ENCODE measurements around the gene HSPA2. TPM values are rescaled to one million over a fixed set of nuclear protein-coding genes. Genes with fewer than 3 reads are reported as not detected.

The HSPA2 gene
- total and polyA plus RNA-seq, 8 donors = under 0.01 to 29.3 (median 15.4) TPM

GRCh38 chr14:64549016-64549415 is 8.5 kb downstream of the HSPA2 start:
- H3K4me3 ChIP-seq = no peak overlapping the region
- WGBS, 5 donors = 85 to 95% (median 89%) methylated on average over 1 of the region's 1 CpG
- peak overlapping the region in 3 of 5 donors; percentile 70 to 84 (median 79) for H3K27ac ChIP-seq
- H3K27me3 ChIP-seq = peaks cover 0 to 8% (median 8%) of the 10 kb centered on the region in 3 donors
- H3K36me3 ChIP-seq = no peaks in the 10 kb centered on the region
- DNase-seq = no peak
- H3K4me1 ChIP-seq = peaks cover 0 to 36% (median 14%) of the 10 kb centered on the region in 4 donors
- no peaks in the 10 kb centered on the region for H3K9me3 ChIP-seq
- TF ChIP-seq POLR2A (IDR thresholded peaks at IDR 0.05) (no peak), POLR2AphosphoS5 (IDR thresholded peaks at IDR 0.05) (no peak), EP300 (IDR thresholded peaks at IDR 0.05) (no peak)
- TF ChIP-seq, protein P1, sequence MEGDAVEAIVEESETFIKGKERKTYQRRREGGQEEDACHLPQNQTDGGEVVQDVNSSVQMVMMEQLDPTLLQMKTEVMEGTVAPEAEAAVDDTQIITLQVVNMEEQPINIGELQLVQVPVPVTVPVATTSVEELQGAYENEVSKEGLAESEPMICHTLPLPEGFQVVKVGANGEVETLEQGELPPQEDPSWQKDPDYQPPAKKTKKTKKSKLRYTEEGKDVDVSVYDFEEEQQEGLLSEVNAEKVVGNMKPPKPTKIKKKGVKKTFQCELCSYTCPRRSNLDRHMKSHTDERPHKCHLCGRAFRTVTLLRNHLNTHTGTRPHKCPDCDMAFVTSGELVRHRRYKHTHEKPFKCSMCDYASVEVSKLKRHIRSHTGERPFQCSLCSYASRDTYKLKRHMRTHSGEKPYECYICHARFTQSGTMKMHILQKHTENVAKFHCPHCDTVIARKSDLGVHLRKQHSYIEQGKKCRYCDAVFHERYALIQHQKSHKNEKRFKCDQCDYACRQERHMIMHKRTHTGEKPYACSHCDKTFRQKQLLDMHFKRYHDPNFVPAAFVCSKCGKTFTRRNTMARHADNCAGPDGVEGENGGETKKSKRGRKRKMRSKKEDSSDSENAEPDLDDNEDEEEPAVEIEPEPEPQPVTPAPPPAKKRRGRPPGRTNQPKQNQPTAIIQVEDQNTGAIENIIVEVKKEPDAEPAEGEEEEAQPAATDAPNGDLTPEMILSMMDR (IDR thresholded peaks at IDR 0.05) = no peak
- intact Hi-C loops (cut with DNase I; ENCODE audit: low total_unique reads) = no loop called here

DNA sequence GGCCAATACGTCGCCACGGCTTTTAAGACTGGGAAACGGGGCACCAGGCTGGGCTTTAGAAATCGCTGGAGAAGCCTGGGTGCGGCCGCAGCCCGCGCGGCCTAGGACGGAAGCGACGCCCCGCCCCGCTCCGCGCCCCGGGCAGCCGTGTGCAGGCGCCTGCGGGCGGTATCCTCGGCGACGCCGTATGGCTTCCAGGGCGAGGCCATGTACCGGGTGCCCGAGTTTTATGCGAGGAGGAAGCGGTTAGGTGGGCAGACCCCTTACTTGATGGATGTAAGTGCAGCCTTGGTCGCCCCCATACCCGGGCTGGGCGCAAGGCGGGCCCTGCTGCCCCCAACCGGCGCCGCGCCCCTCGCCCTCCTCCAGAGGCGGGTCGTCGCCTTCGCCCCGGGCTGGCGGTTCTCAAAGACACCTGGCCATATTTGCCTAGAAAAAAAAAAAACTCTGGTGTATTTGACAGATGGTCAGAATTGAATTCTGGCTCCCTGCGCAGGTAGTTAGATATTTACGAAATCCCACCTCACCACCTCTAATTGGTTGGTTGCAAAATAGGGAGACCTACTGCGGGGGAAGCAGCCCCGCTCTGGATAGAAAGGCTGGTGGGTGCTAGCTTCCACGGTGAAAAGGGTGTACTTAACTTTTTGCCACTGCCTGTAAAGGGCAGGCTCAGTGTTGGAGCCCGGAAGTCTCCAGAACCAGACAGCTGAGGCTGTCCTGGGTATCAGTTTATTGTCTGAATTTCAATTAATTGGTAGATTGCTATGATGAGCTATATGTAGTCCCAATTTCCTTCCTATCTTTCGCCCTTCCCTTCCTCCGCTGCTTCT is 9.5 kb downstream of the HSPA2 start, which contains the start of gene PPP1R36:
TSS of gene PPP1R36 (plus strand) at position 171 of the 830 bp plus-strand sequence. CDS start at position 208, 37 bp downstream.
- peak within 1 kb of the TSS; percentile 42 to 62 (median 47) for H3K4me3 ChIP-seq
- H3K36me3 ChIP-seq = no peaks in the 10 kb centered on the region
- H3K27ac ChIP-seq = peak within 1 kb of the TSS; percentile 70 to 84 (median 81)
- WGBS, 5 donors = 5 to 19% (median 7%) methylated on average over 29 to 54 of the region's 54 CpGs
- H3K9me3 ChIP-seq = no peaks in the 10 kb centered on the region
- DNase-seq = peak; percentile 69 to 89
- H3K27me3 ChIP-seq = peaks cover 0 to 8% (median 8%) of the 10 kb centered on the region in 3 donors
- TF ChIP-seq POLR2AphosphoS5 (IDR thresholded peaks at IDR 0.05) = peak in 2 of 3 donors; percentile 24 to 43
- TF ChIP-seq EP300 (IDR thresholded peaks at IDR 0.05) = no peak
- peaks cover 0 to 26% (median 12%) of the 10 kb centered on the region in 4 donors for H3K4me1 ChIP-seq
- intact Hi-C loops (cut with DNase I; ENCODE audit: low total_unique reads) = loop anchor here (10.0 kb wide), 1 partner anchor 85 kb away; no protein-coding TSS in a partner anchor

DNA sequence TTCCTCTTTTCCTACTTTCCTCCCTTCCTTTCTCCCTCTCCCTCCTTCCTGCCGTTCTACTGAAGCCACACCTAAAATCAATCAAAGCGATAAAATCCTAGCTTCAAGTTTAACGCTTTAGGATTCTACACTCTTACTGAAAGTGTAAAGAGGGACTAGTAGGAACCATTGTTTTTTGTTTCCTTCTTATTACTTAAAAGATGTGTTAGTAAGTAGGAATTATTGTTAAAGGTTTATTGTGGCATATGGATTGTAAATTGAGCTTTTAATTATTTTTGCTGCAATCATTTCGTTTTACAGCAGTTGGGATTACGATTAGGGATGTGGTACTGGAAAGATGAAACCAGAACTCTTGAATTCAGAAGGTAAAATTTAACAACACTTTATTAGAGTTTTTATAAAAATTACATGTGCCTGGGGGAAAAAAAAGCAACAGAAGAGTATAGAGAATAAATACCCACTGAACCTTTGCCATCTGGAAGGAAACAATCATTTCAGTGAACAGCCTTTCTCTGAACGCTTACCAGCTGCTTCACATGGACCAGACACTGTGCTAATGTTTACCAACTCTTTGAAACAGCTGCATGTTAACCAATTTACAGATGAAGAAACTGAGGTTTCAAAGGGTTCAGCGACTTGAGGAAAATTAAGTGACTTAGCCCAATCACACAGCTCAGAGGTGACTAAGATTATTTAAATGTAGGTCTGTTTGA is 10.2 kb downstream of the HSPA2 start:
- peaks cover 0 to 8% (median 8%) of the 10 kb centered on the region in 3 donors for H3K27me3 ChIP-seq
- WGBS, 5 donors = 40 to 48% (median 43%) methylated on average over 7 of the region's 7 CpGs
- peak in 1 of 2 donors; percentile 12 for DNase-seq
- H3K36me3 ChIP-seq = no peaks in the 10 kb centered on the region
- H3K27ac ChIP-seq = peak overlapping the region; percentile 70 to 84 (median 81)
- H3K4me3 ChIP-seq = peak overlapping the region; percentile 42 to 62 (median 47)
- intact Hi-C loops (cut with DNase I; ENCODE audit: low total_unique reads) = loop anchor here (10.0 kb wide), 1 partner anchor 84 kb away; no protein-coding TSS in a partner anchor
- H3K9me3 ChIP-seq = no peaks in the 10 kb centered on the region
- no peak for TF ChIP-seq POLR2AphosphoS5 (IDR thresholded peaks at IDR 0.05)
- TF ChIP-seq, protein P1 (IDR thresholded peaks at IDR 0.05) = no peak
- no peak for TF ChIP-seq EP300 (IDR thresholded peaks at IDR 0.05)
- no peak for TF ChIP-seq POLR2A (IDR thresholded peaks at IDR 0.05)
- H3K4me1 ChIP-seq = peaks cover 0 to 23% (median 12%) of the 10 kb centered on the region in 4 donors

GRCh38 chr14:64554556-64554955 is 14.0 kb downstream of the HSPA2 start:
- DNase-seq = no peak
- WGBS, 5 donors = 43 to 61% (median 47%) methylated on average over 4 of the region's 4 CpGs

More at GRCh38 chr14:64554556-64554955, 14.0 kb downstream of the HSPA2 start:
- Histone ChIP-seq H3K9me3 (no peaks in the 10 kb centered on the region), H3K27me3 (peaks cover 0 to 8% (median 8%) of the 10 kb centered on the region in 3 donors), H3K4me1 (peaks cover 0 to 16% (median 8%) of the 10 kb centered on the region in 4 donors), H3K4me3 (no peak overlapping the region), H3K36me3 (no peaks in the 10 kb centered on the region), H3K27ac (no peak overlapping the region)
- intact Hi-C loops (cut with DNase I; ENCODE audit: low total_unique reads) = loop anchor here (10.0 kb wide), 1 partner anchor 80 kb away; no protein-coding TSS in a partner anchor
- no peak for TF ChIP-seq EP300 (IDR thresholded peaks at IDR 0.05)
- TF ChIP-seq, protein P1 (IDR thresholded peaks at IDR 0.05) = no peak
- no peak for TF ChIP-seq POLR2A (IDR thresholded peaks at IDR 0.05)
- no peak for TF ChIP-seq POLR2AphosphoS5 (IDR thresholded peaks at IDR 0.05)

Data from stomach (tissue), 9 donors.